Loucy (cell line): ENCODE results near the gene EMC7.

Experiments
- H2AFZ ChIP-seq: fragments of 200-600 bp; sonication (generic); 2 replicates; pipeline ENCODE4 v1.6.0; 2016; ENCODE audit warnings: antibody characterized with exemption, mild to moderate bottlenecking, low read length, moderate library complexity
- H3F3A ChIP-seq: fragments of 200-600 bp; 2 replicates; pipeline ENCODE4 v1.6.0; 2016; ENCODE audit warnings: antibody characterized with exemption, low read depth, mild to moderate bottlenecking
- H3K27me3 ChIP-seq: fragments of 200-600 bp; sonication (generic); 2 replicates; pipeline ENCODE4 v1.6.1; 2014; ENCODE audit warnings: low read length, mild to moderate bottlenecking; ENCODE audit not compliant: insufficient read depth, poor library complexity, severe bottlenecking
- H3K36me3 ChIP-seq: fragments of 200-600 bp; sonication (generic); 2 replicates; pipeline ENCODE4 v1.6.1; 2016; ENCODE audit warnings: low read length; ENCODE audit not compliant: insufficient read depth
- H3K4me1 ChIP-seq: fragments of 200-600 bp; sonication (generic); 2 replicates; pipeline ENCODE4 v1.5.1; 2014; ENCODE audit warnings: low read length, mild to moderate bottlenecking; ENCODE audit not compliant: insufficient read depth, poor library complexity, severe bottlenecking
- H3K4me2 ChIP-seq: fragments of 200-600 bp; sonication (generic); 2 replicates; pipeline ENCODE4 v1.6.0; 2014; ENCODE audit warnings: antibody characterized with exemption, low read length, low read depth, mild to moderate bottlenecking; ENCODE audit not compliant: poor library complexity, severe bottlenecking
- H3K4me3 ChIP-seq: fragments of 200-600 bp; sonication (generic); 2 replicates; pipeline ENCODE4 v1.5.1; 2014; ENCODE audit warnings: low read length, mild to moderate bottlenecking, mixed read lengths; ENCODE audit not compliant: poor library complexity, severe bottlenecking
- H3K79me2 ChIP-seq: fragments of 200-600 bp; sonication (generic); 2 replicates; pipeline ENCODE4 v1.6.1; 2014; ENCODE audit warnings: low read length; ENCODE audit not compliant: insufficient read depth
- H3K9ac ChIP-seq: fragments of 200-600 bp; sonication (generic); 2 replicates; pipeline ENCODE4 v1.6.0; 2014; ENCODE audit warnings: mild to moderate bottlenecking, low read depth, low read length, moderate library complexity; ENCODE audit not compliant: poor library complexity, severe bottlenecking
- H3K9me2 ChIP-seq: fragments of 200-600 bp; sonication (generic); replicated peaks from 2 replicates; pipeline ENCODE4 v1.6.1; 2016; ENCODE audit warnings: low read depth, low read length, mixed read lengths
- H3K9me3 ChIP-seq: fragments of 200-600 bp; sonication (generic); 2 replicates; pipeline ENCODE4 v1.6.1; 2014; ENCODE audit warnings: mild to moderate bottlenecking, antibody characterized with exemption, low read length, low read depth; ENCODE audit not compliant: insufficient read depth
- H4K20me1 ChIP-seq: fragments of 200-600 bp; sonication (generic); 2 replicates; pipeline ENCODE4 v1.6.0; 2014; ENCODE audit warnings: antibody characterized with exemption, low read length, mild to moderate bottlenecking; ENCODE audit not compliant: insufficient read depth, poor library complexity, severe bottlenecking
- EZH2phosphoT487 ChIP-seq: fragments of 200-600 bp; IDR thresholded peaks from 2 replicates; pipeline ENCODE4 v1.6.1; 2018; ENCODE audit warnings: antibody characterized with exemption, mild to moderate bottlenecking, moderate library complexity, borderline replicate concordance
- TF ChIP-seq, protein P1 (sequence below): fragments of 200-600 bp; sonication (generic); conservative IDR thresholded peaks from 2 replicates; pipeline ENCODE4 v1.5.1; 2014; ENCODE audit warnings: mild to moderate bottlenecking, antibody characterized with exemption, low read length

EMC7 gene

DNA sequence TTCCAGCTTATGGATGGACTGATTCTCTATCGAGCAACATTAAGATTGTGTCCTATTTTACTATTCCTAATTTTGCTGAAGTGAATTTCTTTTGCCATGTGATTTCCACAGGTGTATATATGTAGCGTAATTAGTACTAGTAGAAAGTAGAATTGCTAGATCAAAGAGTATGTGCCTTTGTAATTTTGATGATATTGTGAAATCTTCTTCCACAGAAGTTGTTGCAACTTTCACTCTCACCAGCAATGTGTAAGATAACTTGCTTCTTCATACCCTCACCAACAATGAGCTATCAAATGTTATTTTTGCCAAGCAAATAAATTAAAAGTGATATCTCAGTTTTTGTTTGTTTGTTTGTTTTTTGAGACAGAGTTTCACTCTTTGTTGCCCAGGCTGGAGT is 5.7 kb upstream of the EMC7 start:
- H4K20me1 ChIP-seq, result no peaks in the 10 kb centered on the region
- no peak overlapping the region for H3K4me3 ChIP-seq
- no peak overlapping the region for H2AFZ ChIP-seq
- no peaks in the 10 kb centered on the region for H3K36me3 ChIP-seq
- H3K9me2 ChIP-seq, result no peaks in the 10 kb centered on the region
- H3K27me3 ChIP-seq, result no peaks in the 10 kb centered on the region
- peaks cover 11% of the 10 kb centered on the region for H3K79me2 ChIP-seq
- peaks cover 11% of the 10 kb centered on the region for H3K4me1 ChIP-seq
- no peak overlapping the region for H3K4me2 ChIP-seq
- no peaks in the 10 kb centered on the region for H3K9me3 ChIP-seq
- no peak overlapping the region for H3K9ac ChIP-seq
- TF ChIP-seq, protein P1, sequence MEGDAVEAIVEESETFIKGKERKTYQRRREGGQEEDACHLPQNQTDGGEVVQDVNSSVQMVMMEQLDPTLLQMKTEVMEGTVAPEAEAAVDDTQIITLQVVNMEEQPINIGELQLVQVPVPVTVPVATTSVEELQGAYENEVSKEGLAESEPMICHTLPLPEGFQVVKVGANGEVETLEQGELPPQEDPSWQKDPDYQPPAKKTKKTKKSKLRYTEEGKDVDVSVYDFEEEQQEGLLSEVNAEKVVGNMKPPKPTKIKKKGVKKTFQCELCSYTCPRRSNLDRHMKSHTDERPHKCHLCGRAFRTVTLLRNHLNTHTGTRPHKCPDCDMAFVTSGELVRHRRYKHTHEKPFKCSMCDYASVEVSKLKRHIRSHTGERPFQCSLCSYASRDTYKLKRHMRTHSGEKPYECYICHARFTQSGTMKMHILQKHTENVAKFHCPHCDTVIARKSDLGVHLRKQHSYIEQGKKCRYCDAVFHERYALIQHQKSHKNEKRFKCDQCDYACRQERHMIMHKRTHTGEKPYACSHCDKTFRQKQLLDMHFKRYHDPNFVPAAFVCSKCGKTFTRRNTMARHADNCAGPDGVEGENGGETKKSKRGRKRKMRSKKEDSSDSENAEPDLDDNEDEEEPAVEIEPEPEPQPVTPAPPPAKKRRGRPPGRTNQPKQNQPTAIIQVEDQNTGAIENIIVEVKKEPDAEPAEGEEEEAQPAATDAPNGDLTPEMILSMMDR, result no peak
- TF ChIP-seq EZH2phosphoT487, result no peak
- no peaks in the 10 kb centered on the region for H3F3A ChIP-seq

DNA sequence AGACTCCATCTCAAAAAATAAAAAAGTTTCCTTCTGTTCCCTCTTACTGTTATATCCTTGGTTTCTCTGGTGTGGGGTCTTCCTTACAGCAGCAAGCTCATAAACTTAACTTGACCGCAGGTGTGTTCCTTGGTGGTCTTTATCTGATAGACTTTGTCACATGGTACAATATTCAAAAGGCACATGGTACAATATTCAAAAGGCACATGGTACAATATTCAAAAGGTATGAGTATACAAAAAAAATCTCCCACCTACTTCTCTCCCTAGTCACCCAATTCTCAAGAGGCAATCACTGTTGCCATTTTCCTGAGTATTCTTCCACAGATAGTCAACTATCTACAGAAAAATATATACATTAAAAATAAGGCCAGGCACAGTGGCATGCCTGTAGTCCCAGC is 4.8 kb upstream of the EMC7 start:
- Histone ChIP-seq H3K9me2 (no peaks in the 10 kb centered on the region), H4K20me1 (no peaks in the 10 kb centered on the region), H3K9me3 (no peaks in the 10 kb centered on the region), H2AFZ (no peak overlapping the region), H3K4me2 (no peak overlapping the region), H3K79me2 (peaks cover 17% of the 10 kb centered on the region), H3K4me1 (peaks cover 14% of the 10 kb centered on the region), H3K9ac (no peak overlapping the region), H3K4me3 (no peak overlapping the region), H3K36me3 (no peaks in the 10 kb centered on the region), H3K27me3 (no peaks in the 10 kb centered on the region), H3F3A (no peaks in the 10 kb centered on the region)
- TF ChIP-seq EZH2phosphoT487, result no peak
- TF ChIP-seq, protein P1, result no peak

DNA sequence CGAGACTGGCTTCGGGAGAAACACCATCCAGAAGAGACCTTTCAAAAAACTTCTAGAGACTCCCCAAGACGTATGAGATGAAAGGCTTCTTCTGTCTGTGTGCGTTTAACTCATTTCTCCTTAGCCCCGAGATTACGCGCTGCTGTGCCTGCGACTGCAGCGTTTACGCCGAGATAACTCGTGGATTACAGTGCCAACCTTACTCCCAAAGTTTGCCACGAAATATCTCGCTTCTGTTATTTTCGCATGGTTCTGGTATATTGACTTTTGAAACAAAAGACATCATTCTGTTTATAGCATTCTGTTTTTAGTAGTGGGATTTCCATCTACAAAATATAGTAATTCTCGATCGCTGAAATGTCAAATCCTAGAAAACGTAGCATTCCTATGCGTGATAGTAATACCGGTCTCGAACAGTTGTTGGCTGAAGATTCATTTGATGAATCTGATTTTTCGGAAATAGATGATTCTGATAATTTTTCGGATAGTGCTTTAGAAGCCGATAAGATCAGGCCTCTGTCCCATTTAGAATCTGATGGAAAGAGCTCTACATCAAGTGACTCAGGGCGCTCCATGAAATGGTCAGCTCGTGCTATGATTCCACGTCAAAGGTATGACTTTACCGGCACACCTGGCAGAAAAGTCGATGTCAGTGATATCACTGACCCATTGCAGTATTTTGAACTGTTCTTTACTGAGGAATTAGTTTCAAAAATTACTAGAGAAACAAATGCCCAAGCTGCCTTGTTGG is 688 bp upstream of the EMC7 start:
- Histone ChIP-seq H3K4me3 (peak overlapping the region; percentile 89), H3K79me2 (peaks cover 48% of the 10 kb centered on the region)

More for the DNA sequence above, 688 bp upstream of the EMC7 start:
- Histone ChIP-seq H3K9ac (peak overlapping the region; percentile 77), H4K20me1 (peaks cover 3% of the 10 kb centered on the region), H3F3A (no peaks in the 10 kb centered on the region), H3K4me2 (peak overlapping the region; percentile 94), H3K27me3 (no peaks in the 10 kb centered on the region), H3K9me2 (no peaks in the 10 kb centered on the region), H3K4me1 (peaks cover 36% of the 10 kb centered on the region), H2AFZ (peak overlapping the region; percentile 91), H3K9me3 (no peaks in the 10 kb centered on the region), H3K36me3 (no peaks in the 10 kb centered on the region)
- TF ChIP-seq EZH2phosphoT487, result no peak
- TF ChIP-seq, protein P1, result no peak
